ENCODE results near the gene LRRN3.

DNA sequence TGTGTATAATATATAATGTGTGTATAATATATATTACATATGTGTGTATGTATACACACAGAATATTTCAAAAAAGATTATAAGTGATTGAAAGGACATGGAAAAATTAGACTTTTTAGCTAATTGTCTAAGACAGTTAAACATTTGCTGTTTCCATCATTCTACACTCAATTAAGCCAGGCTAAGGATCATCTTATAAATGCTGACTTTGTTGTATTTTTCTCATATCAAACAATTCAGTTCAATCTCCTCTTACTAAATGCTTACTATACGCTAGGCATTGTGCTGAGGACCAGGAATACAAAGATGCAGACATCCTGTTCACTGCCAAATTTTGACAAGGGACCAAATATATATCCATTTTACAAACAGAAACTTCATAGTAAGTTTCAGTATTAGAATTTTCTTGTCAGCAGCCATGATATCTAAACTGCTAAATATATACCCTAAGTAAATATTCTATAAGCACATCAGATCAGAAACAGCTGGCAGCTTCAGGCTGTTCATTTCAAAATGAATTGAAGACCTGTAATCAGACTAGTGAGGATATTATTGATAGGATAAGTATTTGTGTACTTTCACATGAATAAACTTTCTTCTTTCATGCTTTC lies 10.3 kb upstream of the LRRN3 start:
- TF ChIP-seq SNAI2 (CRISPR knock-in tag; IDR thresholded peaks at IDR 0.05) (no peak), ZNF8 (CRISPR knock-in tag; IDR thresholded peaks at IDR 0.05) (no peak)

Data from SK-N-SH treated with all-trans-retinoic acid at 6 μM for 48 hours (cell line).